NCI-H774 (cell line): ENCODE data around the gene TRIO.
"Not testable (repeated sequence)": the region's sequence is repeated elsewhere in the genome, so short reads cannot be mapped to it uniquely, and the experiment has no call there.

Experiments used
- DNase-seq: peaks from one replicate; lab custom pipeline; 2025; lab: John Stamatoyannopoulos, UW

The TRIO gene

GRCh38 chr5:14185326-14186058 lies 42.4 kb downstream of the TRIO start:
- peak; percentile 47 for DNase-seq

GRCh38 chr5:14186059-14186830 lies 43.1 kb downstream of the TRIO start:
- no peak for DNase-seq

GRCh38 chr5:14187157-14187556 lies 44.0 kb downstream of the TRIO start:
- DNase-seq = no peak

GRCh38 chr5:14187660-14188059 lies 44.5 kb downstream of the TRIO start:
- DNase-seq = no peak

GRCh38 chr5:14188778-14189177 lies 45.6 kb downstream of the TRIO start:
- no peak for DNase-seq

- DNase-seq = no peak
Measured at GRCh38 chr5:14189680-14190079, 46.5 kb downstream of the TRIO start.

GRCh38 chr5:14190194-14191164 lies 47.3 kb downstream of the TRIO start:
- DNase-seq = no peak

GRCh38 chr5:14191325-14191724 lies 48.2 kb downstream of the TRIO start:
- no peak for DNase-seq

GRCh38 chr5:14193496-14193895 lies 50.4 kb downstream of the TRIO start:
- DNase-seq = no peak

- DNase-seq = no peak
Measured at GRCh38 chr5:14195588-14195987, 52.4 kb downstream of the TRIO start.

- no peak for DNase-seq
Measured at GRCh38 chr5:14197056-14197455, 53.9 kb downstream of the TRIO start.

GRCh38 chr5:14199902-14200301 lies 56.8 kb downstream of the TRIO start:
- DNase-seq = peak; percentile 87

GRCh38 chr5:14200312-14200990 lies 57.3 kb downstream of the TRIO start:
- no peak for DNase-seq

GRCh38 chr5:14201325-14202045 lies 58.3 kb downstream of the TRIO start:
- DNase-seq = no peak

- no peak for DNase-seq
Measured at GRCh38 chr5:14202462-14202861, 59.3 kb downstream of the TRIO start.

- no peak for DNase-seq
Measured at GRCh38 chr5:14204011-14204670, 61.0 kb downstream of the TRIO start.

- peak; percentile 34 for DNase-seq
Measured at GRCh38 chr5:14204785-14205321, 61.7 kb downstream of the TRIO start.

GRCh38 chr5:14206028-14206725 lies 63.0 kb downstream of the TRIO start:
- DNase-seq = no peak

GRCh38 chr5:14207428-14207827 lies 64.3 kb downstream of the TRIO start:
- not testable (repeated sequence) for DNase-seq
